ENCODE measurements around the gene PARD3. TPM values are rescaled to one million over a fixed set of nuclear protein-coding genes. Genes with fewer than 3 reads are reported as not detected.

Gene PARD3
- total RNA-seq, 1 experiment from 2014 or later: not detected

- H3K27ac ChIP-seq (ENCODE audit: low read length): no peak overlapping the region
- no peak overlapping the region for H2AFZ ChIP-seq (ENCODE audit: low read length)
- no peaks in the 10 kb centered on the region for H3K36me3 ChIP-seq (ENCODE audit: insufficient read depth, low read length)
- H3K9ac ChIP-seq (ENCODE audit: low read length): no peak overlapping the region
- H3K27me3 ChIP-seq (ENCODE audit: low read length): no peaks in the 10 kb centered on the region
- no peaks in the 10 kb centered on the region for H3K9me2 ChIP-seq (replicated peaks; ENCODE audit: insufficient read depth, low read length)
- no peak overlapping the region for H3K4me2 ChIP-seq (ENCODE audit: low read depth, low read length, poor library complexity, severe bottlenecking)
- H3K4me3 ChIP-seq (ENCODE audit: low read length): no peak overlapping the region
- H4K20me1 ChIP-seq (ENCODE audit: insufficient read depth, low read depth, low read length): no peaks in the 10 kb centered on the region
- H3K9me3 ChIP-seq (ENCODE audit: low read length): no peaks in the 10 kb centered on the region
- H3K4me1 ChIP-seq (ENCODE audit: low read length): no peaks in the 10 kb centered on the region
- no peak for DNase-seq
- H3K79me2 ChIP-seq (ENCODE audit: low read length): no peaks in the 10 kb centered on the region
Measured at GRCh38 chr10:34773636-34774630, 41.2 kb downstream of the PARD3 start.

- no peaks in the 10 kb centered on the region for H3K27me3 ChIP-seq (ENCODE audit: low read length)
- no peaks in the 10 kb centered on the region for H3K9me3 ChIP-seq (ENCODE audit: low read length)
- no peak overlapping the region for H3K4me3 ChIP-seq (ENCODE audit: low read length)
- no peaks in the 10 kb centered on the region for H3K79me2 ChIP-seq (ENCODE audit: low read length)
- H3K4me1 ChIP-seq (ENCODE audit: low read length): no peaks in the 10 kb centered on the region
- no peaks in the 10 kb centered on the region for H3K36me3 ChIP-seq (ENCODE audit: insufficient read depth, low read length)
- H3K9me2 ChIP-seq (replicated peaks; ENCODE audit: insufficient read depth, low read length): no peaks in the 10 kb centered on the region
- no peak for DNase-seq
- H3K27ac ChIP-seq (ENCODE audit: low read length): no peak overlapping the region
- no peaks in the 10 kb centered on the region for H4K20me1 ChIP-seq (ENCODE audit: insufficient read depth, low read depth, low read length)
- no peak overlapping the region for H3K9ac ChIP-seq (ENCODE audit: low read length)
- H3K4me2 ChIP-seq (ENCODE audit: low read depth, low read length, poor library complexity, severe bottlenecking): no peak overlapping the region
- H2AFZ ChIP-seq (ENCODE audit: low read length): no peak overlapping the region
Measured at GRCh38 chr10:34771525-34771924, 43.6 kb downstream of the PARD3 start.

- Histone ChIP-seq H3K9me2 (replicated peaks; ENCODE audit: insufficient read depth, low read length) (no peaks in the 10 kb centered on the region), H2AFZ (ENCODE audit: low read length) (no peak overlapping the region), H4K20me1 (ENCODE audit: insufficient read depth, low read depth, low read length) (no peaks in the 10 kb centered on the region), H3K27me3 (ENCODE audit: low read length) (no peaks in the 10 kb centered on the region), H3K4me3 (ENCODE audit: low read length) (no peak overlapping the region), H3K4me1 (ENCODE audit: low read length) (no peaks in the 10 kb centered on the region), H3K27ac (ENCODE audit: low read length) (no peak overlapping the region), H3K9me3 (ENCODE audit: low read length) (no peaks in the 10 kb centered on the region), H3K36me3 (ENCODE audit: insufficient read depth, low read length) (no peaks in the 10 kb centered on the region), H3K79me2 (ENCODE audit: low read length) (no peaks in the 10 kb centered on the region), H3K9ac (ENCODE audit: low read length) (no peak overlapping the region), H3K4me2 (ENCODE audit: low read depth, low read length, poor library complexity, severe bottlenecking) (no peak overlapping the region)
- DNase-seq: no peak
Measured at GRCh38 chr10:34771106-34771505, 44.0 kb downstream of the PARD3 start.

GRCh38 chr10:34769899-34770298, 45.2 kb downstream of the PARD3 start:
- Histone ChIP-seq H3K4me2 (ENCODE audit: low read depth, low read length, poor library complexity, severe bottlenecking) (no peak overlapping the region), H3K4me1 (ENCODE audit: low read length) (no peaks in the 10 kb centered on the region), H3K79me2 (ENCODE audit: low read length) (no peaks in the 10 kb centered on the region), H3K27me3 (ENCODE audit: low read length) (no peaks in the 10 kb centered on the region), H4K20me1 (ENCODE audit: insufficient read depth, low read depth, low read length) (no peaks in the 10 kb centered on the region), H3K9ac (ENCODE audit: low read length) (no peak overlapping the region), H3K27ac (ENCODE audit: low read length) (no peak overlapping the region), H3K9me2 (replicated peaks; ENCODE audit: insufficient read depth, low read length) (no peaks in the 10 kb centered on the region), H2AFZ (ENCODE audit: low read length) (no peak overlapping the region), H3K9me3 (ENCODE audit: low read length) (no peaks in the 10 kb centered on the region), H3K36me3 (ENCODE audit: insufficient read depth, low read length) (no peaks in the 10 kb centered on the region), H3K4me3 (ENCODE audit: low read length) (no peak overlapping the region)
- no peak for DNase-seq

- no peak overlapping the region for H3K4me2 ChIP-seq (ENCODE audit: low read depth, low read length, poor library complexity, severe bottlenecking)
- H2AFZ ChIP-seq (ENCODE audit: low read length): no peak overlapping the region
- H3K4me3 ChIP-seq (ENCODE audit: low read length): no peak overlapping the region
- no peaks in the 10 kb centered on the region for H4K20me1 ChIP-seq (ENCODE audit: insufficient read depth, low read depth, low read length)
- no peak overlapping the region for H3K27ac ChIP-seq (ENCODE audit: low read length)
- no peaks in the 10 kb centered on the region for H3K79me2 ChIP-seq (ENCODE audit: low read length)
- H3K9me3 ChIP-seq (ENCODE audit: low read length): no peaks in the 10 kb centered on the region
- DNase-seq: no peak
- no peaks in the 10 kb centered on the region for H3K4me1 ChIP-seq (ENCODE audit: low read length)
- H3K9me2 ChIP-seq (replicated peaks; ENCODE audit: insufficient read depth, low read length): no peaks in the 10 kb centered on the region
- no peaks in the 10 kb centered on the region for H3K27me3 ChIP-seq (ENCODE audit: low read length)
- no peak overlapping the region for H3K9ac ChIP-seq (ENCODE audit: low read length)
- H3K36me3 ChIP-seq (ENCODE audit: insufficient read depth, low read length): no peaks in the 10 kb centered on the region
Measured at GRCh38 chr10:34768972-34769330, 46.1 kb downstream of the PARD3 start.

- Histone ChIP-seq H3K27ac (ENCODE audit: low read length) (no peak overlapping the region), H3K9ac (ENCODE audit: low read length) (no peak overlapping the region), H3K4me2 (ENCODE audit: low read depth, low read length, poor library complexity, severe bottlenecking) (no peak overlapping the region), H3K9me2 (replicated peaks; ENCODE audit: insufficient read depth, low read length) (no peaks in the 10 kb centered on the region), H3K79me2 (ENCODE audit: low read length) (no peaks in the 10 kb centered on the region), H3K9me3 (ENCODE audit: low read length) (no peaks in the 10 kb centered on the region), H3K4me3 (ENCODE audit: low read length) (no peak overlapping the region), H4K20me1 (ENCODE audit: insufficient read depth, low read depth, low read length) (no peaks in the 10 kb centered on the region), H3K4me1 (ENCODE audit: low read length) (no peaks in the 10 kb centered on the region), H3K36me3 (ENCODE audit: insufficient read depth, low read length) (no peaks in the 10 kb centered on the region), H2AFZ (ENCODE audit: low read length) (no peak overlapping the region), H3K27me3 (ENCODE audit: low read length) (no peaks in the 10 kb centered on the region)
- no peak for DNase-seq
Measured at GRCh38 chr10:34768261-34768971, 46.7 kb downstream of the PARD3 start.

GRCh38 chr10:34766811-34767494, 48.1 kb downstream of the PARD3 start:
- H2AFZ ChIP-seq (ENCODE audit: low read length): no peak overlapping the region
- H3K9ac ChIP-seq (ENCODE audit: low read length): no peak overlapping the region
- no peaks in the 10 kb centered on the region for H3K36me3 ChIP-seq (ENCODE audit: insufficient read depth, low read length)
- no peaks in the 10 kb centered on the region for H3K9me3 ChIP-seq (ENCODE audit: low read length)
- H3K9me2 ChIP-seq (replicated peaks; ENCODE audit: insufficient read depth, low read length): no peaks in the 10 kb centered on the region
- DNase-seq: no peak
- H3K4me3 ChIP-seq (ENCODE audit: low read length): no peak overlapping the region
- no peaks in the 10 kb centered on the region for H3K27me3 ChIP-seq (ENCODE audit: low read length)
- no peaks in the 10 kb centered on the region for H4K20me1 ChIP-seq (ENCODE audit: insufficient read depth, low read depth, low read length)
- H3K4me2 ChIP-seq (ENCODE audit: low read depth, low read length, poor library complexity, severe bottlenecking): no peak overlapping the region
- no peak overlapping the region for H3K27ac ChIP-seq (ENCODE audit: low read length)
- no peaks in the 10 kb centered on the region for H3K79me2 ChIP-seq (ENCODE audit: low read length)
- no peaks in the 10 kb centered on the region for H3K4me1 ChIP-seq (ENCODE audit: low read length)

GRCh38 chr10:34766266-34766600, 48.9 kb downstream of the PARD3 start:
- no peak for DNase-seq
- no peaks in the 10 kb centered on the region for H3K36me3 ChIP-seq (ENCODE audit: insufficient read depth, low read length)
- H3K4me3 ChIP-seq (ENCODE audit: low read length): no peak overlapping the region
- H3K9me2 ChIP-seq (replicated peaks; ENCODE audit: insufficient read depth, low read length): no peaks in the 10 kb centered on the region
- H3K9me3 ChIP-seq (ENCODE audit: low read length): no peaks in the 10 kb centered on the region
- H3K4me2 ChIP-seq (ENCODE audit: low read depth, low read length, poor library complexity, severe bottlenecking): no peak overlapping the region
- no peaks in the 10 kb centered on the region for H3K4me1 ChIP-seq (ENCODE audit: low read length)
- H3K27me3 ChIP-seq (ENCODE audit: low read length): no peaks in the 10 kb centered on the region
- no peak overlapping the region for H3K27ac ChIP-seq (ENCODE audit: low read length)
- no peaks in the 10 kb centered on the region for H3K79me2 ChIP-seq (ENCODE audit: low read length)
- H4K20me1 ChIP-seq (ENCODE audit: insufficient read depth, low read depth, low read length): no peaks in the 10 kb centered on the region
- no peak overlapping the region for H3K9ac ChIP-seq (ENCODE audit: low read length)
- H2AFZ ChIP-seq (ENCODE audit: low read length): no peak overlapping the region
